Fibroblast of gingiva (primary cell): ENCODE measurements around the gene EDDM13.
A peak's percentile ranks its signal among the peaks of the same experiment; 100 is the strongest.
"Not testable (repeated sequence)": the region's sequence is repeated elsewhere in the genome, so short reads cannot be mapped to it uniquely, and the experiment has no call there.

Experiments
- DNase-seq: peaks from one replicate; pipeline ENCODE4 v3.0.0-alpha.2; 2011; ENCODE audit warnings: low read depth

The EDDM13 gene, protein sequence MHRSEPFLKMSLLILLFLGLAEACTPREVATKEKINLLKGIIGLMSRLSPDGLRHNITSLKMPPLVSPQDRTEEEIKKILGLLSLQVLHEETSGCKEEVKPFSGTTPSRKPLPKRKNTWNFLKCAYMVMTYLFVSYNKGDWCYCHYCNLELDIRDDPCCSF

DNA sequence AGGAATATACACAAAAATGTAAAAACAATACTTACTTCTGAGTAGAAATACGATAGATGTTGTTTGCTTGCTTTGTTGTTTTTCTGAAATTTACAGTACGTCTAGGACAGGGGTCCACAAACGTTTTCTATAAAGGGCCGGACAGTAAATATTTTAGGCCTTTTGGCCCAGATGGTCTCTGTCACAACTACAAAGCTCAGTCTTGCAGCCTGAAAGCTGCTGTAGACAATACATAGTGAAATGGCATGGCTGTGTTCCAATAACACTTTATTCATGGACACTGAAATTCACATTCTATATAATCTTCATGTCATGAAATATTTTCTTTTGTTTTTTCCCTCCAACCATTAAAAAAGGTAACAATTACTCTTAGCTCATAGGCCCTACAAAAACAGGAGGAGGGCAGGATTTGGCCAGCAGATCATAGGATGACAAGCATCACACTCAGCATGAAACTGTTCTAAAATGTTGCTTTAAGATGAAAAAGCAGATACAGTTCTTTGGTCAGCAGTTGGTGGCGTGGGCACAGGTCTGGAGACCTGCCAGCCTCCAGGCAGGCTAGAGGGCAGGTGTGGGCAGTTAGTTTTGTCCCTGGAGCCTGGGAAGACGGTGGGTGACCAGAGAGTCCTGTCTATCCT, at the start of gene EDDM13:
EDDM13 (plus strand) TSS at position 588 of the 638 bp plus-strand sequence. CDS start 87 bp downstream, outside the sequence.
- DNase-seq: no peak

DNA sequence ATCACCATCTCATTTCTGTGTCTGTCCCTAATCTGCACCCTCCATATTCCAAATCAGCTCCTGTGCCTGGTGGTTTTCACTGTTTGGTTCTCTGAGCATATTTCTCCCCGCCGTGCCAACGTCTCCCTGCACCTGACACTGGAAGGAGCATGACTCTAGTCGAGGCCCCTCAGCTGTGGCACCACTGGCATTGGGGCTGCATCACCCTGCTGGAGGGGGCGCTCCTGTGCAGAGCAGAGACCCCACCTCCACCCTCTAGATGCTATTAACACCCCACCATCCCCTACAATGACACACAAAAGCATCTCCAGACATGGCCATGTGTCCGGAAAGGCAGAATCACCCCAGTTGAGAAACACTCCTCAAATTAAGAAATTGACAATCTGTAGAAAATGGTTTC, 49.6 kb upstream of the EDDM13 start:
- DNase-seq: no peak

DNA sequence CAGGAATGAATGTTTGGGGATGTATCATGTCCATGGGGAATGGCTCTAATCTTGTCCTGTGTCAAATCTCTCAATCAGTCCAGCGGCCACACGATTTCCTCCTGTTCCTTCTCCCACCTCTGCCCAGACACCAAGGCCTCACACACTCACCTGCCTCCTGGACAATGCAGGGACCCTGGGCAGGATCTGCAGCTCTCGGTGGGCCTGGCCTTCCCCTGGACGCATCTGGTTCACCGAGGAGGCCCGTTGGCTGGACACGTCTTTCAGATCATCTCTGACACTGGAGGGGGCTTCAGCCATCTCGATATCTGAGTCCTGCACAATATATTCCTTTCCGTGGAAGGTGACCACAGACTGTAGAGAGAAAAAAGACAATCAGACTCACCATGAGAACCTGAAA, 49.1 kb upstream of the EDDM13 start:
- no peak for DNase-seq

DNA sequence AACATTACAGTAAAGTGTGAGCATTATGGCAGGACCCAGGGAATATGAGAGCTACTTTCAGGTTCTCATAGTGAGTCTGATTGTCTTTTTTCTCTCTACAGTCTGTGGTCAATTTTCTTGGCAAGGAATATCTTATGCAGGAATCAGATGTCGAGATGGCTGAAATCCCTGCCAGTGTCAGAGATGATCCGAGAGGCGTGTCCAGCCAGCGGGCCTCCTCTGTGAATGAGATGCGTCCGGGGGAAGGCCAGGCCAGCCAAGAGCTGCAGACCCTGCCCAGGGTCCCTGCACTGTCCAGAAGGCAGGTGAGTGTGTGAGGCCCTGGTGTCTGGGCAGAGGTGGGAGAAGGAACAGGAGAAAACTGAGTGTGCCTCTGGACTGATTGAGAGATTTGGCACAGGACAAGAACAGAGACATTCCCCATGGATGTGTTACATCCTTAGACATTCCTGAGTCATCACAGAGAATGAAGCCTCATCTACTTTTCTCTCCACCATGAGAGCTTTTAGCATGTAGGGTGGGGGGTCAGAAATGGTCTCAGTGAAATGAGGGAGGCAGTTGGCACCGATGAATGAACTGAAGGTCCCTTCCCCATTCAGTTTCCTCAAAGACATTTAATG, 27.3 kb upstream of the EDDM13 start:
- DNase-seq: no peak

DNA sequence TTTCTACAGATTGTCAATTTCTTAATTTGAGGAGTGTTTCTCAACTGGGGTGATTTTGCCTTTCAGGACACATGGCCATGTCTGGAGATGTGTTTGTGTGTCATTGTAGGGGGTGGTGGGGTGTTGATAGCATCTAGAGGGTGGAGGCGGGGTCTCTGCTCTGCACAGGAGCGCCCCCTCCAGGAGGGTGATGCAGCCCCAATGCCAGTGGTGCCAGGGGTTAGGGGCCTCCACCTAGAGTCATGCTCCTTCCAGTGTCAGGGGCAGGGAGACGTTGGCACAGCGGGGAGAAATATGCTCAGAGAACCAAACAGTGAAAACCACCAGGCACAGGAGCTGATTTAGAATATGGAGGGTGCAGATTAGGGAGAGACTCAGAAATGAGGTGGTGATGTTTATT, 26.8 kb upstream of the EDDM13 start:
- DNase-seq: not testable (repeated sequence)

DNA sequence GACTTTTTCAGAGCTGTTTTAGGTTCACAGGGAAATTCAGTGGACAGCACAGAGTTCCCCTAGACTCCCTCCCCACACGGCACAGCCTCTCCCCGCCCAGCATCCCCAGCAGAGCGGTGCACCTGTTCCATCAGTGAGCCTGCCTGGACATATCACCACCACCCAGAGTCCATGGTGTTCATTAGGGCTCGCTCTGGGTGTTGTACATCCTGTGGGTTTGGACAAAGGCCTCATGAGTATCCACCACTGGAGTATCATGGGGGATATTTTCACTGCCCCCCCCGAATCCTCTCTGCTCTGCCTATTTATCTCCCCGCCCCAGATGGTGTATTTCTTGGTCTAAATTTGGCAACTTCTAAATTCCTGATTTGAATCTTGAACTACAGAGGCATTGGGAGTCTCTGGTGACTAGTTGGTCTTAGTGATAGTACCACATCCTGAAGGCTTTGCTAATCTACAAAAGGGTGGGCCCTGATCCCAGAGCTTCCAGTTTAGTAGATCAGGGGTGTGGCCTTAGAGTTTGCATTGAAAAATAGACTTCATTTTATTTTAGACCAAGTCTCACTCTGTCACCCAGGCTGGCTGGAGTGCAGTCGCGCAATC, 23.7 kb upstream of the EDDM13 start:
- not testable (repeated sequence) for DNase-seq

DNA sequence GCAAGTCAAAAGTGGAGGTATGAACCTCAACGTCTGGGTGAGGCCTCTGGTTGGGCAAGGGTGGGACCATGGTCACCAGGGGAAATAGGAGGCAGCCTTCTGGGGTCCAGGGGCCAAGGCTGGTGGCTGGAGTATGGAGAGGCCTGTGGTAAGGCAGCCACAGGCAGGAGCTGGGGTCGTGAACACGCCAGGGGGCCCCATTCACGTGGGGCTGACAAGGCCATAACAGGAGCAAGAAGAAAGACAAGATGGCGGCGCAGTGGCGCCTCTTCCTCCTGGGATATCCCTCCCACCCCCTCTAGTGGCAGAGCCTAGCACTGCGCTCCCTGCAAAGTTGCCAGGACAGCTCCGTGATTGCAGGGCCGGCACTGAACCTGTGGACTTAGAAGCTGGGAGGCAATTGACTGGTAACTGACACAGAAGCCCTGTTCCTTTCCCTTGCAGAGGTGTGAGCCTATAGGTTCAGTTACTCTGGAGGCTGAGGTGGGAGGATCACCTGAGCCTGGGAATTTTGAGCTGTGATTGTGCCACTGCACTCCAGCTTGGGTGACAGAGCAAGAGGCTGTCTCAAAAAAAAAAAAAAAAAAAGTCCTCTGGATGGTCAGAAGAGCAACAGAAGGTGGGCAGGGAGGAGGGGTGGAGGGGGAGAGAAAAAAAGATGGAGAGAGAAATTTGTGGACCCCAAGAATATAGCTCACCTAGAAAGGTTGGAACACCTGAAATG, 19.7 kb upstream of the EDDM13 start:
- DNase-seq: peak; percentile 55

DNA sequence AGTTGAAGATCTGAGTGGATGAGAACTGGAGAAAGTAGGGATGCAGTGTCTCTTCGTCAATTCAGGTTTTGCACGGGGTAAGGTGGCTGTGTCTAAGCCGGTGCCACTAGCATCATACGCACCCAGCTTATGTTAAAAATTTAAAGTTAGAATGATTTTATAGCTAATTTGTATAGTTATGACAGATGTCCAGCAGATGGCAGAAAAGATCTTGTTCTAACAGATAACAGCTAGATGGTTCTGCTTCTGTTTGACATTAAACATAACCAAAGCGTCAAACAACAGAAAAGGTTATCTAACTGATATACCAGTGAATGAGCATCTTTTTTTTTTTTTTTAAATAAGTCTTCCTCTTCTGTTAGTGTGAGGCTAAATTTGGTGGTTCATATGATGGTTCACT, 18.8 kb upstream of the EDDM13 start:
- peak; percentile 55 for DNase-seq

DNA sequence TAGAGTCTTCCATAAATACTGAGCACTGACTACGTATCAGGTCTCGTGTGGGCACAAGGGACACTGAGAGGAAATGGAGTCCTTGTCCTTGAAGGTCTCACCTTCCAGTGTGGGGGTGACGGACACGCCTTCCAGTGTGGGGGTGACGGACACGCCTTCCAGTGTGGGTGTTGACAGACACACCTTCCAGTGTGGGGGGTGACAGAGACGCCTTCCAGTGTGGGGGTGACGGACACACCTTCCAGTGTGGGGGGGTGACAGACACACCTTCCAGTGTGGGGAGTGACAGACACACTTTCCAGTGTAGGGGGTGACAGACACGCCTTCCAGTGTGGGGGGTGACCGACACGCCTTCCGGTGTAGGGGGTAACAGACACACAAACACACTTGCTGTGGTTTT, 14.3 kb upstream of the EDDM13 start:
- no peak for DNase-seq

DNA sequence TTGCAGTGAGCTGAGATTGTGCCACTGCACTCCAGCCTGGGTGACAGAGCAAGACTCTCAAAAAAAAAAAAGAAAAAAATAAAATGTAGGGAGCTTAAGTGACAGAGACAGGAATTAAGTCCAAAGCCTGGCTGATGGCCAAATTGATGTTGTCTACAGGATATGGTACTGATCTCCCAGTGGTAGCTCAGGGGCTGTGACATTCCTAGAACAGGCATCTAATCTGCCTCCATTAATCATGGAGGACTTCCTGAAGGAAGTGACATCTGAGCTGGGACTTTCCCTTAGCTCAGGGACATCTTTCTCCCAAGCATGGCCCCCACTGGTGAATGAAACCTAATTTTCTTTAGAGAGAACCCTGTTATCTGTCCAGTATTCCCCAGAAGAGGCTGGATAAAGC, 11.4 kb upstream of the EDDM13 start:
- DNase-seq: no peak

DNA sequence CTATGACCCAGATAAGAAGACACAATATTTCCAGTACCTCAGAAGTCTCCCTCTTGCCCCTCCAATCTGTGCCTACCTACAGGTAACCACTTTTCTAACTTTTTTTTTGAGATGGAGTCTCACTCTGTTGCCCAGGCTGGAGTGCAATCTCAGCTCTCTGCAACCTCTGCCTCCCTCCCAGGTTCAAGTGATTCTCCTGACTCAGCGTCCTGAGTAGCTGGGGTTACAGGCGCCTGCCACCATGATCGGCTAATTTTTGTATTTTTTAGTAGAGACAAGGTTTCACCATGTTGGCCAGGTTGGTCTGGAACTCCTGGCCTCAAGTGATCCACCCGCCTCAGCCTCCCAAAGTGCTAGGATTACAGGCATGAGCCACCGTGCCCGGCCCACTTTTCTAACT, 10.6 kb upstream of the EDDM13 start:
- not testable (repeated sequence) for DNase-seq

DNA sequence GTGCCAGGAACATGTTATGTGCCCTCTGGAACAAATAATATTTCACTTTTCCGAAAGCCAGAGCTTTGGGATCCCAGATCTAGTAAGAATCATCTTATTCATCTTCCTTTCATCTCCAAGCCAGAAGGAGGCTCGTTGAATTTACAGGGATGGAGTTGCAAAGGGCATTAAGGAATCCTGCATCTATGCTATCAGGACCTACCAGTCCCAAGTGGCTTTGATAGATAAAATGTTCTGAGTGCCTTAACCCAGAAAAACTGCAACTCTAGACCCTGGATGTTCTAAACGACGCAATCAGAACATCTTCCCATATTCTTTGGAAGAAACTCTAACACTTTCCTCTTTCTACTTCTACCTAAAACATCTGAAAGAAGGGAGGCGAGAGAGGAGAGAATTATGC, 9.2 kb upstream of the EDDM13 start:
- DNase-seq: no peak

DNA sequence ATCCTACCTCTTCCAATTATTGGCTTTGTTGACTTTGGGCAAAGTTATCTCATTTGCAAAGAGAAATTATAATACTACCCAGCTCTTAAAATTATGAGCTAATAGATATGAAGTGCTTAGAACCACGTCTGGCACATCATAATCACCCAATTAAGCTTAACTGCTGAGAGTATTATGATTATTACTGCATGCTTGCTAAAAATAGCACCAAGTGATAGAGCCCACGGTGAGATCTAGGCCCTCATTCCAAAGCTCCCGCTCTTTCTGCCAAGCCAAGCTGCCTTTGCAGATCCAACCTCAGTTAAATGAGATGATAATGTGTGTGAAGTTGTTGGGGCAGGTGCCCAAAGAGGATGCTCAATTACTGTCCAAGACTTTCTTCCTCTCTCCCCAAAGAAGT, 6.5 kb upstream of the EDDM13 start:
- no peak for DNase-seq

DNA sequence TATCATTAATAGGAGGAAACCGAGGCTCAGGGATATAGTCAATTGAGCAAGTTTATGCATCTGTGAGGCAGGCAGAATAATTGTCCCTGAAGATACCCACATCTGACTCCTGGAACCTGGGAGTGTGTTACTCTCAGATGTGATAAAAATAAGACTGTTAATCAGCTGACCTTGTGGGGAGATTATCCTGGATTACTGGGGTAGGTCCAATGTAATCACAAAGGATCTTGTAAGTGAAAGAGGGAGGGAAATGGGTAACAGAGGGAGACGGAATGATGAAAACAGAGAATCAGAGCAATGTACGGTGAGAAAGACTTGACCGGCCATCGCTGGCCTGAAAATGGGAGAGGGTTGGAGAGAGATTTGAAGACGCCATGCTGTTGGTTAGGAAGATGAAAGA, 3.2 kb upstream of the EDDM13 start:
- DNase-seq: no peak

DNA sequence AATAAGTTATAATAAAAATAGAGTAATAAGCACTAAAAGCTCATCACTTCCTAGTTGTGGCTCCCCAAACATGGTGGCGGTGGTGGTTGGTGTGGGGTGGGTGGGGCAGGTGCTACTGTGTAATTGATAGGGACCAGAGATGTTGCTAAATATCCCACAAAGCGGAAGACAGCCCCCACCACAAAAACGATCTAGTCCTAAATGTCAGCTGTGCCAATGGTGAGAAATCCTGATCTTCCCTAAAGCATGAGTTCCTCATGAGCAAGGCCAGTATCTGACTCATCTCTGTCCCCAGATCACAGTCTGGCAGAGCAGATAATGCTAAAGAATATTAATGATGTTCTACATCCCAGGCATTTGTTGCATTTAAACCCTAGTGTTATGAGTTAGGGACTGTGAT, 1.9 kb upstream of the EDDM13 start:
- DNase-seq: no peak

DNA sequence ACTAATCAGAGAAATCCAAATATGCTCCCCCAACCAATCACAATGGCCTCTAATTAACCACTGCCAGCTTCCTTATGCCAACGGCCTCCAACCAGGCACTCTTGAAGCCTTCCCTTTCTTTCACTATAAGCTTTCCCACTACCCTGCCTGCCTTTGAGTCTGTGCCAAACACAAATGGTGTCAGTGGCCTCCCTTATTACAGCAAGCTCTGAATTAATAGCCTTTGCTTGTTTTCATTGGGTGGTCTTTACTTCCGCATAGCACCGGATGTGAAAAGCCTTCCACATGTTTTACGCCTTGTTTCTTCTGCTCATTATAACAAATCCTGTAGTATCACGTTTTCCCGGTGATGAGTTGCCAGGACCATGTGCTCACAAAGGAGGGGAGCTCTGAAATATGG, 1.4 kb upstream of the EDDM13 start:
- DNase-seq: no peak

DNA sequence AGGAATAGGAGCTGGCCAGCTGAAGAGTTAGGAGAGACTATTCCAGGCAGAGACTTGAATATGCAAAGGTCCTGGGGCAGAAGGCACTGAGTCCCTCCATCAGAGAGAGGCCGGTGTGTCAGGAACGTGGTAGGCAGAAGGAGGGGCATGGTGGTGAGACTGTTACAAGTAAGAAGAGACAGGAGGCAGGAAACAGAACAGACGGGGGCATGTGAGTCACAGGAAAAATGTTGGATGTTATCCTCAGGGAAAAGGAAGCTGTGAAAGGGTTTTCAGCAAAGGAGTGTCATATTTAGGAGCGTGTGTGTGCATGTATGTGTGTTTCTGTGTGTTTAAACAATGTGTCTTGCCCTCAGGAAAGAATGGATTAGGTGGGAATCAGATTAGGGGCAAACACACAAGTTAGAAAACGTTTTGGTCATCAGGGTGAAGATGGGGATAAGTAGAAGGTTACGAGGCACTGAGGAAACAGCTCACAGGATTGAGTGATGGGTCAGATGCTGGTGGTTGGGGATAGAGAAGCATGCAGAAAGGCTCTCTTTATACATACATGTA, 1.1 kb downstream of the EDDM13 start:
- DNase-seq: no peak

DNA sequence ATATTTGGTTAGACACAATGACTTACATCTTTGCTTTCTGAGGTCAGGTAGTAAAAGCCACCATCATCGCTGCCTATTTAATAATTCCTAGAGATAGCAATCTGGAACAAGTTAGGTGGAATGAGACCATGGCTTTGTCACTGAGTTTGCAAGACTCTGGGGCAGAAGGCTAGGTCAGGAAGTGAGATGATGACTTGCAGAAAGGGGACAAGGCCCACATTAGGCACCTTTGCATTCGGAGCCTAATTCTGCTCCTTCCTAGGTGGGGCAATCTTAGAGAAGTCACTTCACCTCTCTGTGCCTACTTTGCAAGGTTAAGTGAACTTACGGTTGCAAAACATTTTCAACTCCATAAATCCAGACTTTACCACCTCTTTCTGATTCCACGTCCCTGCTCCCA, 10.3 kb downstream of the EDDM13 start:
- DNase-seq: no peak

DNA sequence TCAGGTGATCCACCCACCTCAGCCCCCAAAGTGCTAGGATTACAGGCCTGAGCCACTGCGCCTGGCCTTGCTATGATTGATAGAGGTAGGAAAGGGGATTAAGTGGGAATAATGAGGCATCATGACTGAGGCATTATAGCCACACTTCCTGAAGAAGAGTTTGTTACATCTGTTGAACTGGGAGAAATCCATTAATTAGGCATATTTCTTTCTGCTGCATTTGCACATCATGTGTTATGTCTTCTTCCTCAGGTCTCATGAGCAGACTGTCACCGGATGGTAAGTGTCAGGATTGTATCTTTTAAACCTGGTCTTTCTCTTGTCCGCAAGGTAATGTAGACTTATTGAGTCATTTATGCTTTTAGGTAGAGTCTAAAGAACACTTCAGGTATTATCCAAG, 12.2 kb downstream of the EDDM13 start:
- DNase-seq: no peak

DNA sequence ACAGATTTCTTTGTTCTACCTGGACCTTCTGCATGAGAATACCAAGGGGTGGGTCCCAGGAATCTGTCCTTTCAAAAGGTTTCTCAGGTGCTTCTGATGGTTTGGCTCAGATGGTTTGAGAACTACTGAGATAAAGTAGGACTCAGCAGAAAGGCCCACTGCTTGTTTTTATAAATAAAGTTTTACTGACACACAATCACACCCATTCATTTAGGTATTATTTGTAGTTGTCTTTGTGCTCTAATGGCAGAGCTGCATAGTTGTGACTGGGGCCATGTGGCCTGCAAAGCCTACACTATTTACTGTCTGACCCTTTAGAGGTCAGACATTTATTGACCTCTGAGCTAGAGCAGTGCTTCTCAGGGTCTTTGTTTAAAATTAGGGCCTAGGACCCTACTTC, 17.6 kb downstream of the EDDM13 start:
- no peak for DNase-seq

DNA sequence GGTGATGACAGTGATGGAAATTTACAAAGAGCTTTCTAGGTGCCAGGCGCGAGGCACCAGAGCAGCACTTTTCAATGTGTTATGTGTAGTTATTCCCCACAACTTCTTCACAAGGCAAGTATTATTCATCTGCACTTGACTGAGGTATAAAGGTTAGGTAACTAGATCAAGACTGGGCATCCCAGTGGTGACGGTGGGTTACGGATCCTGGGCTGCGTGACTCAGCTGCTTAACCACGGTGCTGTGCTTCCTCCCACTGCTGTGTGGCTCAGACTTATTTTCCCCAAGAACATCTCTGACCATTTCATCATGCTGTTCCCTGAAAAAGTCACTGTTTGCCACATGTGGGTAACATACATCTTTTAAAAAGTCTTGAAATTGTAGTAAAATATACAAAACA, 19.3 kb downstream of the EDDM13 start:
- no peak for DNase-seq

DNA sequence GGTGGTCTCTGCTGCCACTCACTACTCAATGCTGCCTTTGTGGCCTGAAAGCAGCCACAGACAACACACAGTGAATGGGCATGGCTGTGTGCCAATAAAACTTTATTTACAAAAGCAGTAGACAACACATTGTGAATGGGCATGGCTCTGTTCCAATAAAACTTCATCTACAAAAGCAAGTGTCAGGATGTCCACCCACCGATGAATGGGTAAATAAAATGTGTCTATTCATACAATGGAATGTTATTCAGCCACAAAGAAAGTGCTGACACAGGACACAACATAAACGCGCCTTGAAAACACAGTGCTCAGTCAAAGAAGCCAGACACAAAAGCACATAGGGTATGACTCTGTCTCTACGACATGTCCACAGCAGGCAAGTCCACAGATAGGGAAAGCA, 22.0 kb downstream of the EDDM13 start:
- DNase-seq: no peak
